NOMO-1 treated with DMSO at 0.1 percent for 48 hours (cell line): ENCODE measurements around the gene GPR63.
"Not testable (repeated sequence)": the region's sequence is repeated elsewhere in the genome, so short reads cannot be mapped to it uniquely, and the experiment has no call there.

Experiments
- DNase-seq: peaks from one replicate; lab custom pipeline; 2025; ENCODE audit not compliant: unreplicated experiment; lab: John Stamatoyannopoulos, UW

GPR63 gene

GRCh38 chr6:96837081-96837971 is at the start of gene GPR63:
GPR63 (minus strand) TSS chr6:96837477; CDS start chr6:96799731, 37,746 bp downstream.
- peak; percentile 38 for DNase-seq

- no peak for DNase-seq
These were observed 49.2 kb upstream of the GPR63 start for GRCh38 chr6:96886519-96886918.

- not testable (repeated sequence) for DNase-seq
These were observed 47.9 kb upstream of the GPR63 start for GRCh38 chr6:96885187-96885631.

GRCh38 chr6:96878143-96878542 is 40.9 kb upstream of the GPR63 start:
- DNase-seq: no peak

- no peak for DNase-seq
These were observed 39.7 kb upstream of the GPR63 start for GRCh38 chr6:96876886-96877545.

- DNase-seq: no peak
These were observed 35.7 kb upstream of the GPR63 start for GRCh38 chr6:96872976-96873375.

GRCh38 chr6:96865055-96865405 is 27.8 kb upstream of the GPR63 start:
- no peak for DNase-seq

- no peak for DNase-seq
These were observed 27.2 kb upstream of the GPR63 start for GRCh38 chr6:96864216-96865054.

- DNase-seq: no peak
These were observed 25.3 kb upstream of the GPR63 start for GRCh38 chr6:96862560-96862959.

- no peak for DNase-seq
These were observed 24.3 kb upstream of the GPR63 start for GRCh38 chr6:96861588-96861987.

- no peak for DNase-seq
These were observed 19.6 kb upstream of the GPR63 start for GRCh38 chr6:96856856-96857255.

- DNase-seq: no peak
These were observed 15.8 kb upstream of the GPR63 start for GRCh38 chr6:96853083-96853482.

- DNase-seq: no peak
These were observed 15.3 kb upstream of the GPR63 start for GRCh38 chr6:96852605-96853004.

- DNase-seq: no peak
These were observed 14.6 kb upstream of the GPR63 start for GRCh38 chr6:96851858-96852257.

GRCh38 chr6:96849615-96850014 is 12.3 kb upstream of the GPR63 start:
- no peak for DNase-seq

GRCh38 chr6:96844530-96844929 is 7.3 kb upstream of the GPR63 start:
- no peak for DNase-seq

- DNase-seq: no peak
These were observed 4.1 kb upstream of the GPR63 start for GRCh38 chr6:96841345-96841744.

GRCh38 chr6:96836631-96837080 is 621 bp downstream of the GPR63 start:
- DNase-seq: peak; percentile 0

- no peak for DNase-seq
These were observed 3.2 kb downstream of the GPR63 start for GRCh38 chr6:96834070-96834469.

- no peak for DNase-seq
These were observed 4.5 kb downstream of the GPR63 start for GRCh38 chr6:96832780-96833179.

GRCh38 chr6:96826865-96827264 is 10.4 kb downstream of the GPR63 start:
- DNase-seq: no peak
